GM12892 (cell line): ENCODE data around the gene WDR27.

Experiments used
- POLR2A ChIP-seq: IDR thresholded peaks from 2 replicates; pipeline ENCODE4 v1.6.1; 2011; ENCODE audit warnings: low read depth, low read length, control low read depth
- POLR2AphosphoS5 ChIP-seq: IDR thresholded peaks from 2 replicates; pipeline ENCODE4 v1.6.1; 2011; ENCODE audit warnings: low read depth, low read length, control low read depth
- TAF1 ChIP-seq: IDR thresholded peaks from 2 replicates; pipeline ENCODE4 v1.6.1; 2011; ENCODE audit warnings: low read depth, mild to moderate bottlenecking, control low read depth, low read length, borderline replicate concordance

DNA sequence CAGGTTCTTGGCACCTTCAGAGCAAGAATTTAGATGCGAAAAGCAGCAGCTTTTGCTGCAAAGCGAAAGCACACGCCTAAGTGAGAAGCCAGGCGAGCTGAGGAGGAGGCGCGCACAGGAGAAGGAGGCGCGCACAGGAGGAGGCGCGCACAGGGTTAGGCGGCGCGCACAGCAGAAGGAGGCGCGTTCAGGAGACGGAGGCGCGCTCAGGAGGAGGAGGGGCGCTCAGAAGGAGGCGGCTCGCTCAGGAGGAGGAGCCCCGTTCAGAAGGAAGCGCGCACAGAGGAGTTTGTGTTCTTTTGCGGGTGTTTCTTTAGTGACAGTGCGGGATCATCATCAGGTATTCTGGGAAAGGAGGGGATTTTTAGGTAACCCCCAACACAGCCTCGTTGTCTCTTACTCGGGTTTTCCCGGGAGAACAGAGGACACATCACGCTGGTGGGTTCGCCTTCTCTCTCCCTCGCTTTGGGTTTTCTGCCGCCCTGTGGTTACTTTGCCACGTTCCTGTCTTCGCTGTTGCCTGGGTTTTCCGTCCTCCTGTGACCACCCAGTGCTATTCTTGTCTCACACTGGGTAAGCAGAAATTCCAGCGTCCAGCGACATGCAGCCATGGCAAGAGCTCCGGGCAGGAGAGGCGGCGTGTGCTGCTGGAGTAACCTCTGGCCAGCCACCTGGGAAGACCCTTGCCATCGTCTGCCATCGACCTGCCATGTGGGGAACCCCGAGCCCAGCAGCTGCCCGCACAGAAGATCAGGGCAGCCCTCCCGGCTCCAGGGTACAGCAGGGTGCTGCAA lies 47.0 kb downstream of the WDR27 start:
- no peak for TF ChIP-seq POLR2A
- TF ChIP-seq POLR2AphosphoS5 = no peak
- no peak for TF ChIP-seq TAF1
